HG03571 (cell line): Measurements from ENCODE around the gene ANKRD23.

Source experiments
- ATAC-seq: cut with Tn5 transposase; IDR thresholded peaks from one replicate; pipeline ENCODE4 v1.9.1; 2021; ENCODE audit not compliant: unreplicated experiment

ANKRD23 gene

GRCh38 chr2:96839875-96840850 is 3.7 kb downstream of the ANKRD23 start:
- ATAC-seq = no peak

DNA sequence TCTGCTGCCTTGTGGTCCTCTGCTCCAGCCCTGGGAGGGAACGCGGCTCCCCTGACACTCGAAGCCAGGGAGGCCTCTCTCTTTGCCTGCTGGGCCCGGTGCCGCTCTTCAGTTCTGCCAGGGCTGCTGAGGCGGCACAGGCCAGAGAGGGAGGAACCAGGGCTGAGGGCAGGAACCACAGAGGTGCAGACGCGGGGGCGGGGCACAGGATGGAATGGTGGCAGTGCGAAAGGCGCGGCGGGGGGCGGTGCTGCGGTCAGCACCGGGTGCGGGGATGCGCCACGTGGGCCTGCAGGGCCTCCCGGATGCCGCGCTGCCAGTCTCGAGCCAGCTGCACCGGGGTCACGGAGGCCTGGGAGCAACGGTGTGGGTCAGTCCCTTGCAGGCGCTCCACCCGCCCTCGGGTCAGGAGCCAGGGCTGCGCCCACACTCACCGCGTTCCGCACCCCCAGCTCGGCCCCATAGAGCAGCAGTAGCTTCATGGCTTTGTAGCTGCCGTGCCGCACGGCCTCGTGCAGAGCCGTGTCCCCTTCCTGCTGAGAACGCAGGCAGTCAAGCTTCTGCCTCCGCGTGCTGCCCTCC is 4.4 kb downstream of the ANKRD23 start:
- no peak for ATAC-seq

DNA sequence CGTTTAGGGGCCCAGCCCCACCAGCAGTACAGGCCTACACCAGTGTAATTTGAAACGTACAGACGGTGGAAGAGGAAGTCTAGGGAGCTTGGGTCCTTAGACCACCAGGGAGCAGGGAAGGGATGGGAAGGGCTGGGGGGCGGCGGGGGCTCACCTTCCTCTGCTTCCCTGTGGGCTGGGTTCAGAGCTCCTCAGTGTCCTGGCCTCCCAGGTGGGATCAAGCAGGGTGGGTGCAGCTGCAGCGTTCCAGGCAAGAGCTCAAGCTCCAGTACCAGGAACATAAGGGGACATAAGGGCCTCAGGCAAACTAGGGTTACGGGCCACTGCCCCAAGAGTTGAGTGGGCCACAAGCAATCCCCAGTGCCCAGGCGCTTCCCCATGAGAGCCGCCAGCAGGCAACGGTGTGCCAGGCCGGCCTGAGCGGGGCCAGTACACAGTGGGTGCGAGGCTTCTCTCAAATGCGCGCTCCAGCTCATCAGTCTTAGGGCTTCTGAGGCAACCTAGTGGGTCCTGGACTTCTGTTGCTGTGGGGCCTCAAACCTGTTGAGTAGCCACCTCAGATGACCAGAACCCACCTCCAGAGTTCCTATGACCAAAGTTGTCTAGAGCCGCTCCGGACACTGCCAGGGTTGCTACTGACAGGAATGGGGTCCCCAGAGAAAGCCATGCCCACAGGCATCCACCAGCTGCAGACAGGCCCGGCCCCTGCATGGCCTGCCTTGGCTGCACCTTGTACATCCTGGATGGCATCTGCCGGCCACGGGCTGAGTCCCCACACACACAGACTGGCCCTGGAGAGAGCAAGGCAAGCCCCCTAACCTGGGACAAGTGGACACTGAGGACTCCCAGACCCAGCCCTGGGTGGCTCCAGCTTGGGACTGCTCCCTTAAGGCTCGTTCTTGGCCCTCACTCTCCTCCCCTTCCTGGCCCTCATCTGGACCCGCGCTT is 5.2 kb downstream of the ANKRD23 start:
- no peak for ATAC-seq

- no peak for ATAC-seq
Observed at GRCh38 chr2:96837575-96837974, 6.2 kb downstream of the ANKRD23 start.

GRCh38 chr2:96835830-96836229 is 8.0 kb downstream of the ANKRD23 start:
- ATAC-seq = no peak

- ATAC-seq = no peak
Observed at GRCh38 chr2:96832754-96833507, 10.9 kb downstream of the ANKRD23 start.

- no peak for ATAC-seq
Observed at GRCh38 chr2:96832408-96832753, 11.4 kb downstream of the ANKRD23 start.

DNA sequence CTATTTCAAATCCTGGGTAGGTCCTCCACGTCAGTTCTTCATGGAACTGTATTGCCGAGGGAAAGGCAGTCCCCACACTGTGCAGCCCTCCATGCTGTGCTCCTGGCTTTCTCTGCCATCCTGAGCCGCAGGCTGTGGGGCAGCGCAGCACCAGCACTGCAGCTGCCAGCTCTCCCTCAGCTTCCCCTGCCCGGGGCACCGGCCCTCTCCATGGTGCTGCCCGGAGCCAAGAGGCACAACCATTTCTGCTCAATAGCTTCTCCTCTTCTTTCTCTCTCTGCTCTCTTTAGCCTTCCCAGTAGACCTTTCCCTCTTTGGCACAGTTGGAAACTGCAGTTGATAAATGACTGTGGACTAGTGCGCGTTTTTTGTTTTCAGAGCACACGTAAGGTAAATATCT is 12.1 kb downstream of the ANKRD23 start:
- no peak for ATAC-seq

DNA sequence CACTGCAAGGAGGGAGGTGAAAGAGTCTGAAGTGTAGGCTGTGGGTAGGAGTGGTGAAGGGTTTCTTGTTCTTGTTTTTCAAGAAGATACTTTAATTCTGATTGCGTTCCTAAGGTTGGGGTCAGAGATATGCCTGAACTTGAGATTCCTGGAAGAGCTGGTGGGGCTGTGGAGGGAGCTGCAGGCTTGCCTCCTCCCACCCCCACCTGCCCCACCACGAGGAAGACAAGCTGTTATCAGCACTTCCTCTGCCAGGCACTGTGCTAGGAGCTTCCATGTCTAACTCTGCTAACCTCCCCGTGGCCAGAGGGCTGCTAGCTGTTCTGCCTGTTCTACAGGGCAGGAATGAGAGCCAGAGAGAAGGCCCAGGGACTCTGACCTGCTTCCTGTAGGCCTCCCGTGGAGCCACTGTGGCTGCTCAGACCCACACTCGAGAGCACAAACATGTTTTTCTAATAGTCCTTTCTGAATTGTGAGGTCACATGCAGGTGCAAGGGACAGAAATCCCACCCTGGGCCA is 13.7 kb downstream of the ANKRD23 start:
- no peak for ATAC-seq

GRCh38 chr2:96828874-96829273 is 14.9 kb downstream of the ANKRD23 start:
- no peak for ATAC-seq

- ATAC-seq = no peak
Observed at GRCh38 chr2:96828436-96828835, 15.4 kb downstream of the ANKRD23 start.

DNA sequence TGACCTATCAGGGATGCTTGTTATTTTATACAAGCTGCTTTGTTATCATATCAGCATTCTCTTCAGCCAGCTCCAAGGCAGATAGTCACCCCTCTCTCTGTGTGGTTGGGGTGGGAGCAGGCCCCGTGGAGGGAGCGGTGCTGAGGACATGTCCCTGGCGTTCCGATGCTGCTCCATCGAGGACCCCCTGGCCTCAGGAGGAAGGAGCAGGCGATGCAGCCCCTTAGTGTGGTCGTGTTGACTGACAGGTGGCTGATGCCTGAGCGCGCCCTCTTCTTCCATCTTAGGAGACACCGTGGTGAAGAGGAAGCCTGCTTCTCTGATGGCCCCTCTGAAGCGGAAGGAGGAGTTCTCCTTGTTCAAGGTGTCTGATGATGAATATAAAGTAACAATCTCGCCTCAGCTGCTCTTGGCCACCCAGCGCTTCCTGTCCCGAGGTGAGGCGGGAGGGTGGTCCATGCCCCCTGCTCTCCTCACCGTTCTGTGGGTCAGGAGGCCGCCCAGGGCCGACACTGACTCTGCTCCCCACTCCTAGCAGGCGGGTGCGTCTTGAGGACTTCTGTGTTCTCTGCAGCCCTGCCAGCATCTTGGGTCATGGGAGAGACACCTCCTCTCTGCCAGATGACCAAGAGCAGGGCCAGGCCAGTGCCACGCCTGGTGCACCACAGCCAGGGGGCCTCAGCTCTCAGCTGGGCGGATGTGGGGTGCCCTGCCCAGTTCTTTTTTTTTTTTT is 17.1 kb downstream of the ANKRD23 start:
- ATAC-seq = no peak

DNA sequence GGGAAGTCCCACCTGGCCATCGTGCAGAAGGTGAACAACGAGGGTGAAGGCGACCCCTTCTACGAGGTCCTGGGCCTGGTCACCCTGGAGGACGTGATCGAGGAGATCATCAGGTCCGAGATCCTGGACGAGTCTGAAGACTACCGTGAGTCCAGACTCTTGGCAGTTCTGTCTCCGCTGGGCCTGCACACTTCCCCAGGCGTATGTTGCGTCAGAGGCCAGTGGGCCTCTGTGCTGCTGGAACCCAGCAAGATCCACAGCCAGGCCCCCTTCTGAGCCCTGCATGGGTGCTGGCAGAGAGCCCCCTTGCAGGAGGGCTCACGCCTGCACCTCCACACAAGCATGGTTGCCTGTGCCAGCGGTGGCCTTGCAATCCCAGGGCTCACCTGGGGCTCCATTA is 18.8 kb downstream of the ANKRD23 start:
- ATAC-seq = no peak

DNA sequence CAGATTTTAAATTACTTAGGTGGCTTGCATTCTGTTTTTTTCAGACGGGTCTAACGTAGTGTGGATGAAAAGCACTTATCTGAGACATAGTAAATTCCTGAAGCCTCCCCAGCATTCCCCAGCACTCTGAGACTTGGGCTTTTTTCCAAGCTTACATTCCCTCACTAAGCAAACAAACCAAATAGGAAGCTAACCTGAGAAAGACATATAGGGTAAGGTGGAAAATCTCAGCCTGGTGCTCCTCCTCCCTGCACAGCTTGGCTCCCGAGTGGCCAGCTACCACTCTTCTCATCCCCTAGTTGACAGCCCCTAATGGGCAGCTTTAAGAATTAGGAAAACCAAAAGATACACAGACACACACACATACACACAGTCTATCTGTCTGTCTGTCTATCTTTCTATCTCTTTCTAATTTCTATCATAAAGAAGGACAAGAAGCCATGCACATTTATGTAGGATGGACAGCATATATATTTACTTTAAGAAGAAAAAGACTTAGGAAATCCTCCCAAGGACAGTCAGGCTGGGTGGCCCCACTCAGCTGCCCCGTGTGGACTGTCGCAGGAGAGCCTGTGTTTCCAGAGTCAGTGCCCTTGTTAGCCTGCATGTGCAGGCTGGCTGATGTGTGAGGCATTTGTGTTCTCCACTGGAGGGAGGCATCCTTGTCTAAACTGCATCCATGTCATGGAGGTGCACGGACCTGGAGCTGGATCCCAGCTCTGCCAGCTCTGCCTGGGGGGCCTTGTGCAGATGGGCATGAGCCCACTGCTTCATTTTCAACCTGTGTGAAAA is 19.5 kb downstream of the ANKRD23 start:
- no peak for ATAC-seq

DNA sequence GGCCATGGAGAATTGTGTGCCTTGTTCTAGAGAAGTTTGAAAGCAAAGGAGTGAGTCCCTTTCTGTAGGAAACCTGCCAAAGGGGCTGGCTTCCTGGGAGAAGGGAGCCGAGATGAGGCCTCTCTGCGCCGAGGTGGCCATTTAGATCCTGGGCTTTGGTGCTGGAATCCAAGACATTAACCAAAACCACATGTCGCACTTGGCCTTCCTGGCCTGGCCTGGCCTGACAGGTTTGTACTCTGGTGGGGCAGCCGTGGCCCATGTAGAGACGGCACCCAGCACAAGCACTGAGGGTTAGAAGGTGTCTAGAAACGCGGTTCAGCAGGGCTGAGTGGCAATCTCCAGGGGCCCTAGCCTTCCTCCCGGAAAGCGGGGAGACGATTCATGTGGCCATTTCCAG is 20.6 kb downstream of the ANKRD23 start:
- ATAC-seq = no peak

- ATAC-seq = no peak
Observed at GRCh38 chr2:96822786-96823185, 21.0 kb downstream of the ANKRD23 start.

DNA sequence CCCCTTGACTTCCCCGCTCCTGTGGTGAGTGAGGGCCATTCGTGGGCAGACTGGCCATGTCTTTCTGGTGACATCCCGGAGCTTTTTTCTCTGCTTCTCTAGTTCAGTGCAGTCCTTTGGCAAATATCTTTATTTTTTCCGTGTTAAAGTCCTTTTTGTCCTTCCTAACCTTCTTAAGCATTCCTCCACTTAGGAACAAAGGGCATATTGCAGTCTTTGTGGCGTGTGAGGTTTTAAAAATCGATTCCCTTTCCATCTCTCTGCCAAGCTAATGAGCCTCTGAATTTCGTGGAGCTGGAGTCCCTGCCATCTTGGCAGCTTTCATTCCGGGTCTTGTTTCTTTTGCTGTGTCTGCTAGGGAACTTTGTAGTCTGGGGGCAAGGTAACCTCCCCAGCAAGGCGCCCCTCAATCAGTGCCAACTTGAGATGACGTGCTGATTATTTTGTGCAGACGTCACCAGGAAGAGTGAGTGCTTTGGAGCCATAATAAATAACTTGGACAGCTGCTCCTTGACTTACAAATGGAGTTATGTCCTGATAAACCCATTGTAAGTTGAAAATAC is 22.6 kb downstream of the ANKRD23 start:
- no peak for ATAC-seq

DNA sequence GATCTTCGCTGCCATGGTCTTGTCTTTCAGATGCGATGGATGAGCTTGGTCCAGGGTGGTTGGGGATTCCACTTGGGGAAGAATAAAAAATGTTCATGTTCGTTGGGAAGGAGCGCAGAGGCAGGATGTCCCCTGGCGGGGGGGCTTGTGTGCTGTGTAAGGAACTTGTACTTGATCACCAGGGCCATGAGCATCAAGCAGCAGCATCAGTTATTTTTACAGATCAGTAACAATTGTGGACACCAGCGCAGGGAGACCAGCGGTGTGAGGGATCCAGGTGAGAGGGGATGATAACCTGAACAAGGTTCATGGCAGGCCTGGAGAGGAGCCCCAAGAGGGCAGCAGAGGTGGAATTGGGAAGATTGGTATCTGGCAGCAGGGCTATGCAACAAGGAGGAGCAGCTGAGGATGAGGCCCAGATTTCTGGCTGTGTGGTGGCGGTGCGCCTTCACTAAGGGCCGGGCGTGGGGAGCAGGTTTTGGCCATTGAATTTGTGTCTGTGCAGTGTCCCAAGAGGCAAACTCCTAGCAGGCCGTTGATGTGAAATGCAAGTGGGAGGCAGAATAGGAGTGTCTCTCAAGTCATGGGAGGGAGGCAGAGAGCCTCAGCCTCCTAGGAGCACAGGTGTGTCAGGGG is 23.8 kb downstream of the ANKRD23 start:
- ATAC-seq = no peak
